RKO (cell line): ENCODE measurements around the gene PARK7.

Experiments used
- DNase-seq: peaks from one replicate; pipeline ENCODE4 v3.0.0-alpha.2; 2016; ENCODE audit warnings: low spot score

Gene PARK7

GRCh38 chr1:7984811-7985210, 23.3 kb downstream of the PARK7 start:
- DNase-seq = no peak

- no peak for DNase-seq
These were observed 24.5 kb downstream of the PARK7 start for GRCh38 chr1:7985851-7986612.

GRCh38 chr1:7987528-7987927, 26.0 kb downstream of the PARK7 start:
- DNase-seq = no peak

GRCh38 chr1:7988576-7988975, 27.1 kb downstream of the PARK7 start:
- no peak for DNase-seq

- no peak for DNase-seq
These were observed 28.4 kb downstream of the PARK7 start for GRCh38 chr1:7989762-7990428.

- DNase-seq = no peak
These were observed 30.3 kb downstream of the PARK7 start for GRCh38 chr1:7991504-7992440.

- DNase-seq = no peak
These were observed 31.4 kb downstream of the PARK7 start for GRCh38 chr1:7992885-7993284.

GRCh38 chr1:7993593-7994479, 32.3 kb downstream of the PARK7 start:
- no peak for DNase-seq

GRCh38 chr1:7994827-7995226, 33.3 kb downstream of the PARK7 start:
- no peak for DNase-seq

- no peak for DNase-seq
These were observed 33.9 kb downstream of the PARK7 start for GRCh38 chr1:7995437-7995836.

- no peak for DNase-seq
These were observed 40.9 kb downstream of the PARK7 start for GRCh38 chr1:8002329-8002910.

GRCh38 chr1:8002921-8003320, 41.4 kb downstream of the PARK7 start:
- DNase-seq = no peak

GRCh38 chr1:8003438-8004112, 42.1 kb downstream of the PARK7 start:
- DNase-seq = no peak

- DNase-seq = no peak
These were observed 42.7 kb downstream of the PARK7 start for GRCh38 chr1:8004113-8004802.

GRCh38 chr1:8004803-8005573, 43.5 kb downstream of the PARK7 start:
- no peak for DNase-seq

GRCh38 chr1:8006037-8006963, 44.8 kb downstream of the PARK7 start:
- no peak for DNase-seq

GRCh38 chr1:8009043-8010002, 47.8 kb downstream of the PARK7 start:
- no peak for DNase-seq
